Hematopoietic multipotent progenitor cell treated with erythropoietin and hydrocortisone succinate and interleukin-3 and kit ligand, for 8 days (in vitro differentiated cells): ENCODE data around the gene CTF1.
"Not testable (repeated sequence)": the region's sequence is repeated elsewhere in the genome, so short reads cannot be mapped to it uniquely, and the experiment has no call there.

ENCODE experiments used
- DNase-seq: peaks from one replicate; pipeline ENCODE4 v3.0.0-alpha.2; 2015

The CTF1 gene, protein sequence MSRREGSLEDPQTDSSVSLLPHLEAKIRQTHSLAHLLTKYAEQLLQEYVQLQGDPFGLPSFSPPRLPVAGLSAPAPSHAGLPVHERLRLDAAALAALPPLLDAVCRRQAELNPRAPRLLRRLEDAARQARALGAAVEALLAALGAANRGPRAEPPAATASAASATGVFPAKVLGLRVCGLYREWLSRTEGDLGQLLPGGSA

DNA sequence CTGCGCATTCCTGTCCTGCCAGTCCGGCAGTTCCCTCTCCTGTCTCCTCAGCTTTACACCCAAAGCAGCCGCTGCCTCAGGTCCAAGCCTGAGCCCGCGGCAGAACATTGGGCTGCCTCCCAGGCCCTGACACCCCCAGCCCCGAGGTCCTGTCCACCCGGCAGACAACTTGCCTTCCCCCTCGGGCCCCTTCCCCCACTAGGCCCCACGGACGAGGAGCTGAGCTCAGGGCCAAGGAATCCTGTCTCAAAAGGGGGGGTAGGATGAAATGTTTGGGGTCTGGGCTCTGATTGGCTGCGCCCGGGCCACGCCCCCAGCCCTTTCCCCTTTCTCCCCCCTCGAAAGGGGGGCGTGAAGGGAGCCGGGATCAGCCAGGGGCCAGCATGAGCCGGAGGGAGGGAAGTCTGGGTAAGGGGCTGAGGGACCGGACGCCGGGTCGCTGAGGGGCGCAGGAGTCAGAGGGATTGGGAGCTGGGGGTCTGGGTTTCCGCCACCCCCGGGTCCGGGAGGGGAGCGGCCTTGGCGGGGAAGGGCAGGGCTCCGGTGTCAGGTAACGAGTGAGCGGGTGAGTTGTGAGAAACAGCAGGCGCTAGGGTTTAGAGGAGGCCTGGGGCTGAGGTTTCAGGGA is at the start of gene CTF1:
Gene CTF1, plus strand, starts transcription at position 354 of the 628 bp plus-strand sequence. Its CDS starts 30 bp downstream, at position 384.
- peak; percentile 31 for DNase-seq

GRCh38 chr16:30846649-30847402 is 49.6 kb upstream of the CTF1 start:
- DNase-seq, result no peak

GRCh38 chr16:30850246-30850645 is 46.2 kb upstream of the CTF1 start:
- DNase-seq, result no peak

DNA sequence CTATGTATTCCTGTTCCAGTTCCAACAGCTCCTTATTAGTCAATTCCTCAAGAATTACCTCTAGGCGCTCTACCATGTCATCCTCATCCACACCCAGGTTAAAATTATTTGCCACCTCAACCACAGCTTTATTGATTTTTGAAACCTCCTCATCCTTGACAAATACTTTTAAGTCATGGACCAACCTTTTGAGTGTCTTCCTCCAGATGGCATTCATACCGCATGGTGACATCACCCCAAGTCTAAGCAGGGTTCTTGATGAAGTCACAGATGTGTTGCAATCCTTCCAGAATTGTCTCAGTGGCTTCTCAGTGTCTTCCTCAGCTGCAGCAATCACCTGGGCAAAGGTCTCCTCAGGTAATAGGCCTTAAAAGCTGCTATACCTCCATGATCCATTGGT is 42.7 kb upstream of the CTF1 start:
- DNase-seq, result no peak

GRCh38 chr16:30858111-30858495 is 38.3 kb upstream of the CTF1 start:
- DNase-seq, result no peak

DNA sequence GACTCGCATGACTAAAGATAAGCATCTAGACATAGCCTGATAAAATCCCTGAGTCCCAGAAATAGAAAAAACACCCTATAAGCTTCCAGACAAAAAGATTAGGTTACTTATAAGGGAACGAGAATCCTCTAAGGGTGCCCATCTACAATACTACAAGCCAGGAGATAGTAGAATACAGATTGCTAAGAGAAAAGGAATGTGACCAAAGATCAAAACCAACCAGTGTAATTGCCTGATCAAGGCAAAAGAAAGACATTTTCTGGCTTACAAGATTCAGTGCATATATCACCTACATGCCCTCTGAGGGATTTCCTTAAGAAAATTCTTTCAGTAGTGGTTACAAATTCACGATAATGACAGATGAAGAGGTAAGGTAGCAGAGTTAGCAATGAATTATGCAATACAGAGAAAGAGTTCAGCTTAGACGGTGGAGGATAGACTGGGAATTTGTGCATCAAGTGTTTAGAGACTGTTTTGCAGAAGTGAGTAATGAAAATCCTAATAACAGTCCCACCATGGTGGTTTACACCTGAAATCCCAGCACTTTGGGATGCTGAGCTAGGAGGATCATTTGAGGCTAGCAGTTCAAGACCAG is 37.5 kb upstream of the CTF1 start:
- no peak for DNase-seq

GRCh38 chr16:30860729-30861128 is 35.7 kb upstream of the CTF1 start:
- not testable (repeated sequence) for DNase-seq

DNA sequence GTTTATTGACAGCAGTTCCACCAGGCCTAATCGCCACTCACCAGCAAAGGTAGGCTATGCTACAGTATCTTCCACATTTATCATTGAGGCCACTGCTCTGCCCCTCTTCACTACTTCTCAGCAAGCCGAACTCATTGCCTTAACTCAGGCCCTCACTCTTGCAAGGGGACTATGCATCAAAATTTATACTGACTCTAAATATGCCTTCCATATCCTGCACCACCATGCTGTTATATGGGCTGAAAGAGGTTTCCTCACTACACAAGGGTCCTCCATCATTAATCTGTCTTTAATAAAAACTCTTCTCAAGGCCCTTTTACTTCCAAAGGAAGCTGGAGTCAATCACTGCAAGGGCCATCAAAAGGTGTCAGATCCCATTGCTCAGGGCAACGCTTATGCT is 33.2 kb upstream of the CTF1 start:
- DNase-seq, result not testable (repeated sequence)

DNA sequence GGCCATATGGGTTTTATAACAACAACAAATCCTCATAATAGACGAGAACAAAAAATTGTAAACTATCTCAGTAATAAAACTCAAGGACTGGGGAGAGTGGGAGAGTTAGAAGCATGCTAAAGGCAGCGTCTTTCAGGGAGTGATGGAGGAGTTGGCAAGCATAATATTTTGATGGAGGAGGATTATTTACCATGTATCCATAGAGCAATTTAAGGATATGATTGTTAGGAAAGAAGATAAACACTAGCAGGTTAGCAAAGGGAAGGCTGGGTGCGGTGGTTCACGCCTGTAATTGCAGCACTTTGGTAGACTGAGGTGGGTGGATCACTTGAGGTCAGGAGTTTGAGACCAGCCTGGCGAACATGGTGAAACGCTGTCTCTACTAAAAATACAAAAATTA is 30.4 kb upstream of the CTF1 start:
- DNase-seq, result no peak

GRCh38 chr16:30867747-30868146 is 28.7 kb upstream of the CTF1 start:
- DNase-seq, result peak; percentile 21

DNA sequence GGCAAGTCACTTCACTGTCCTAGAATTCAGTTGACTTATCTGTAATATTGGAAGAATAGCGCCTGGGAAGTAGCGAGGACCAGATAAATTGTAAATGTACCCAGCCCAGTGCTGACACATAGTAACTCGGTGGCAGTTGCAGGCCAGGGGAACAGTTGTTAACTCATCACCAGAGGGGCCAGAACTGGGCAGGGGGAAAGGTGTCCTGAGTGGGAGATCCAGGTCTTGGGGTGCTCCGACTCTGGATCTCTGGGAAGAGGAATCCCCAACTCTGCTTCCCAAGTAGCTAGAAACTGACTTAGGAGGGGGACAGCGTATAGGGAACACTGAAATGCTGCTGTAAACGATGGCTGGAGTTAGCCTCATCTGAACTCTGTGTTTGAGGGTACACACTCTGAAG is 25.5 kb upstream of the CTF1 start:
- DNase-seq, result no peak

GRCh38 chr16:30874244-30874820 is 22.1 kb upstream of the CTF1 start:
- DNase-seq, result peak; percentile 9

GRCh38 chr16:30874821-30875717 is 21.3 kb upstream of the CTF1 start:
- DNase-seq, result peak; percentile 89

GRCh38 chr16:30875871-30876801 is 20.3 kb upstream of the CTF1 start:
- peak; percentile 60 for DNase-seq

GRCh38 chr16:30876867-30877266 is 19.5 kb upstream of the CTF1 start:
- no peak for DNase-seq

DNA sequence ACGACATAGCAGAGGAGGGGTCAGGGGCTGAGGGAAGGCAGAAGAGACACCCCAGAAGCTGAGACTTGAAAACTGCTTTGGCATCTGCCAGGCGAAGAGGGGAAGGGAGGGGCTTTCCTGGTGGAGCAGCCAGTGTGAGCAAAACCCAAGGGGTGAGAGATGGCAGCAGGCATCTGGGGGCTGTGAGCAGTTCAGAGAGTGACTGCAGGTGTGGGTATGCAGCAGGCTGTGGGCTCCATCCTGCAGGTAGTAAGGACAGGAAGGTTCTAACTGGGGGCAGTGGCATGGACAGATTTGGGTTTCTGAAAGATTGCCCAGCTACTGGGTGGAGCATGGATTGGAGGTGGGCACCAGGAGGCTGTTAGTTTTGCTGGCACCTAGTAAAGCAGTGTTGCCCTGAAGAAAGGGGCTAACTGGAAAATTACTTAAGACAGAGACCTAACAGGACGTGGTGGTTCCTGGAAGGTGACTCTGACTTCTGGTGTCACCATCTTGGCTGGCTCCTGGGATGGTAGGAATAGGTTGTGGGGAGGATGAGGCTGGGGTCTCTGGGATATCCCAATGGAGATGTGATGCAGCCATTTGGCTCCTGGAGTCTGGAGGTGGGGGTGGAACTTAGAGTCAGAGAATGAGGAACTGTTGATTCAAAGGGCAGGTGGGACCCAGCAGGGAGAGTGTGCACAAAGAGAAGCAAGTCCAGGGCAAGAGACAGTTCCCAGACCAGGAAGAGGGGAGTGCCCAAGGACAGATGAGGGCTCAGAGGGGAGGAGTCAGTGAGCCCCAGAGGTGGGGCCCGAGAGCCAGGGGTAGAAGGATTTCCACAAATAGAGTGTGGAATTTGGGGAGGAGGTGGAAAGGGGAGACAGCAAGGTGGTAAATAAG is 13.7 kb upstream of the CTF1 start:
- no peak for DNase-seq

DNA sequence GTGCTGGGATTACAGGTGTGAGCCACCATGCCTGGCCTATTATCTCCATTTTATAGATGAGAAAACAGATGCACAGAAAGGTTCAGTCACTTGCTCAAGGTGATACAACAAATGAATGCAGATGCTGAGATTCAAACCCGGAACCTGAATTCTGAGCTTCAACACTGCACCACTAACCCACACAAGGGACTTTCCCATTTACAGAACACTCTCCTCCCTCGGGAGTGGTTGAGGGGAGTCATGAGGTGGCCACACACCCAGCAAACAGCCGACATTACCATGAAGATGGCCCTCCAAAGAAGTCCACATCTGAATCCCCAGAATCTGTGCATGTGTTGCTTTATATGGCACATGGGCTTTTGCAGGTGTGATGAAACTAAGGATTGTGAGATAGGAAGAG is 11.7 kb upstream of the CTF1 start:
- DNase-seq, result no peak

GRCh38 chr16:30885196-30885595 is 11.2 kb upstream of the CTF1 start:
- DNase-seq, result no peak

DNA sequence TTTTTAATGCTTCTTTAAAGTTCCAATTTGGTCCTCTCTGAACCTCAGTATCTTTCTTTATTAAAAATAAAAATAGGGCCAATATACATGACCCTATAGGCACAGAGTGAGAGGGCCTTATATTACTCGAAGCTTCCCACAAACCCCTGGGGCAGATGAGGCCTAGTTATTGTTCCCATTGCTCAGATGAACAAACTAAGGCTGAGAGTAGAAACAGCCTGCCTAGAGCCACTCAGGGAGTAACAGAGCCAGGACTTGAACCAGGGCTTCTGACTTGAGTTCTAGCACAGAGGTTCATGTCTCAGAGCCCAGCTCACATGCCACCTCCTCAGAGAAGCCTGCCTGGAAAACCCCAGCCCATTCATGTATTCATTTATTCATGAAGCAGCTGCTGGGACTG is 10.3 kb upstream of the CTF1 start:
- no peak for DNase-seq

- no peak for DNase-seq
Measured at GRCh38 chr16:30887927-30888326, 8.5 kb upstream of the CTF1 start.
